Measurements from ENCODE around the gene FGF10.

Gene FGF10

DNA sequence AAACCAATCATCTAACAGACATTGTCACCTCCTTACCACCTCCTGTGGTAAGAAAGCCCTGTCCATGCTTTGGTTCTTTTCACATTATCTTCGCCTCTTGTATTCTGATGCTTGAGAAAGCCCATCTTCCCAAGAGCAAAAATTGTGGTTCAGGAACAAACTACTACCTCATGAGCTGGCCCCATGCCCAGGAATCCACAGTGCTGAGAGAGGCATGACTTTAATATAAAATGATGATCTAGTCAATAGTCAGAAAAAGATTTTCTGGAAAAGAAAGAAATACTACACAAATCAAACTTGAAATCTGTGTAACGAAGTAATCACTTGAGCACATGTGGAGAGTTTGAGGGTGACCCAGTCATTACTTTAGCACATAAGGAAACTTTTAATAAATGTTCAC, 94.7 kb downstream of the FGF10 start:
- TF ChIP-seq SIN3A (IDR thresholded peaks at IDR 0.05; ENCODE audit: borderline replicate concordance, insufficient read depth, low read length) = no peak
- TF ChIP-seq POLR2AphosphoS5 (IDR thresholded peaks at IDR 0.05; ENCODE audit: low read depth, low read length) = no peak
- no peak for TF ChIP-seq REST (IDR thresholded peaks at IDR 0.05; ENCODE audit: insufficient read depth in 1 of 2, low read depth in 2 of 2, low read length in 2 of 2)
- TF ChIP-seq TAF1 (IDR thresholded peaks at IDR 0.05; ENCODE audit: borderline replicate concordance, insufficient read depth, low read length) = no peak

DNA sequence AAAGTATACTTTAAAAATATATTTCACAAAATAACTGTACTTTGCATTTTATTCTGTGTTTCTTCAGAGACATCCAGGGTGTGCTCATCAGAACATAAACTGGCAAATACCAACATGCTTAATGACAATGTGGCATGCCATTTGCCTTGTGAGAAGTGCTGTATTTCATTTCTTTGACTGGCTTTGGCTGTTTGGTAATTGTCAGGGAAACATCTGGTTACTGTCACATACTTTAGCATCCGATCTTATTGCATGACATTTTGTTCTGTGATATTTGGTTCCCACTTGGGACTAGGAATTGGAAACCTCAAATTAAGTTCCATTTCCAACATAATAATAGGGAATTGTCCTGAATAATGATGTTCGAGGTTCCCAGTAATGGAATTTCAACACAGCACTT, 96.5 kb downstream of the FGF10 start:
- TF ChIP-seq TAF1 (IDR thresholded peaks at IDR 0.05; ENCODE audit: borderline replicate concordance, insufficient read depth, low read length) (no peak), REST (IDR thresholded peaks at IDR 0.05; ENCODE audit: insufficient read depth in 1 of 2, low read depth in 2 of 2, low read length in 2 of 2) (no peak)

DNA sequence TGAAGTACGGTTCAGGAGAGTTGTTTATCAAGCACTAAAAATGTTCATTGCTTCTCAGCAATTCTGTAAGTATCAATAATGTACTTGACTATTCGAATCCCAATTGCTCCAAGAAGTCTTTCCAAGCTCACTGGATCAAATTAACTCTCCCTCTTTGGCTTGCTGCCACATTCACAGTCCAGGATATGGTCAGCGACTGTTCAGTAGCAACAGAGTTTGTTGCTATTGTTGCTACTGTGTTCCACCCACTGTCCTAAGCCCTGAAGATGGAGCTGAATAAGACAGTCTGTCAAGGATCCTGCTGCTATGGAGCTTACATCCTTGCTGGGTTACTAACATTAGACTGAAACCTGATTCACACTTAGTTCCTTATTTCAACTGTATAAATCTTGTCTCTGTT, 110.8 kb downstream of the FGF10 start:
- TF ChIP-seq TAF1 (IDR thresholded peaks at IDR 0.05; ENCODE audit: borderline replicate concordance, insufficient read depth, low read length) (no peak), POLR2AphosphoS5 (IDR thresholded peaks at IDR 0.05; ENCODE audit: low read depth, low read length) (no peak), FOXP2 (optimal IDR thresholded peaks at IDR 0.05; ENCODE audit: borderline replicate concordance, extremely low read depth, extremely low read length, insufficient read depth) (no peak), REST (IDR thresholded peaks at IDR 0.05; ENCODE audit: insufficient read depth in 1 of 2, low read depth in 2 of 2, low read length in 2 of 2) (no peak), SIN3A (IDR thresholded peaks at IDR 0.05; ENCODE audit: borderline replicate concordance, insufficient read depth, low read length) (no peak)

DNA sequence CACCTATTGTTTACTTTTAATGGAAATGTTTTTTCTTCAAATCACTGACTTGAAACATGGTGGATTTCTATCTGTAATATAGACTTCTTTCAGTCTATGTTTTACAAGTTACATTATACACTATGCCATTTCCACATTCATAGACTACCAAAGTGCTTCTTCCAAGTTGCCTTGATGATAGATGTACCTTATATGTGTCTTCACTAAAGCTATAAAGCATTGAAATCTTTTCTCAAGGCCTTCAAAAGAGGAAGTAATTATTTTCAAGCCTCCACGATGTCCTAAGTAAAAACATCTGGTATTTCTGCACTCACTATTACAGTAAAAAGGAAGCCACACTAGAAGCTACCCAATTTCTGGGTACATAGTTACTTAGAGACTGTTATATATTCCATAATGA, 113.3 kb downstream of the FGF10 start:
- TF ChIP-seq REST (IDR thresholded peaks at IDR 0.05; ENCODE audit: insufficient read depth in 1 of 2, low read depth in 2 of 2, low read length in 2 of 2) (no peak), POLR2AphosphoS5 (IDR thresholded peaks at IDR 0.05; ENCODE audit: low read depth, low read length) (no peak), TAF1 (IDR thresholded peaks at IDR 0.05; ENCODE audit: borderline replicate concordance, insufficient read depth, low read length) (no peak), FOXP2 (optimal IDR thresholded peaks at IDR 0.05; ENCODE audit: borderline replicate concordance, extremely low read depth, extremely low read length, insufficient read depth) (no peak), SIN3A (IDR thresholded peaks at IDR 0.05; ENCODE audit: borderline replicate concordance, insufficient read depth, low read length) (no peak)

- TF ChIP-seq SIN3A (IDR thresholded peaks at IDR 0.05; ENCODE audit: borderline replicate concordance, insufficient read depth, low read length) (no peak), REST (IDR thresholded peaks at IDR 0.05; ENCODE audit: insufficient read depth in 1 of 2, low read depth in 2 of 2, low read length in 2 of 2) (no peak), FOXP2 (optimal IDR thresholded peaks at IDR 0.05; ENCODE audit: borderline replicate concordance, extremely low read depth, extremely low read length, insufficient read depth) (no peak), POLR2AphosphoS5 (IDR thresholded peaks at IDR 0.05; ENCODE audit: low read depth, low read length) (no peak), TAF1 (IDR thresholded peaks at IDR 0.05; ENCODE audit: borderline replicate concordance, insufficient read depth, low read length) (no peak)
These were observed 113.9 kb downstream of the FGF10 start for GRCh38 chr5:44275329-44275728.
